Neuronal stem cell (in vitro differentiated cells): ENCODE measurements around the gene SRRT.

Source experiments
- DNase-seq: peaks from one replicate; pipeline ENCODE4 v3.0.0-alpha.2; 2013; ENCODE audit warnings: low spot score
- H2AFZ ChIP-seq: one replicate; pipeline ENCODE4 v1.6.1; 2013; ENCODE audit warnings: mild to moderate bottlenecking, low read length, inconsistent platforms
- H2AK5ac ChIP-seq: 2 replicates; pipeline ENCODE4 v1.6.1; 2013; ENCODE audit warnings: low read depth, mild to moderate bottlenecking, inconsistent platforms, low read length, moderate library complexity, mixed read lengths
- H2BK120ac ChIP-seq: 2 replicates; pipeline ENCODE4 v1.6.1; 2013; ENCODE audit warnings: low read depth, mild to moderate bottlenecking, inconsistent platforms, low read length, moderate library complexity, mixed read lengths
- H2BK12ac ChIP-seq: one replicate; pipeline ENCODE4 v1.6.1; 2013; ENCODE audit warnings: low read length, inconsistent platforms
- H2BK15ac ChIP-seq: 2 replicates; pipeline ENCODE4 v1.6.1; 2013; ENCODE audit warnings: mild to moderate bottlenecking, low read length, inconsistent platforms, mixed read lengths
- H2BK5ac ChIP-seq: one replicate; pipeline ENCODE4 v1.6.1; 2013; ENCODE audit warnings: inconsistent platforms, mild to moderate bottlenecking, low read length, moderate library complexity
- H3K14ac ChIP-seq: one replicate; pipeline ENCODE4 v1.6.1; 2013; ENCODE audit warnings: low read length, inconsistent platforms
- H3K18ac ChIP-seq: 2 replicates; pipeline ENCODE4 v1.6.1; 2013; ENCODE audit warnings: low read length, inconsistent platforms
- H3K23ac ChIP-seq: 2 replicates; pipeline ENCODE4 v1.6.1; 2013; ENCODE audit warnings: low read depth, mild to moderate bottlenecking, mixed read lengths, low read length, inconsistent platforms; ENCODE audit not compliant: poor library complexity
- H3K27ac ChIP-seq: replicated peaks from 3 replicates; pipeline ENCODE4 v1.5.1; 2013; ENCODE audit warnings: low read length, inconsistent platforms
- H3K27me3 ChIP-seq, 3 experiments: 2 replicates each; pipeline ENCODE4 v1.6.1; 2013; ENCODE audit warnings: low read length in 3 of 3, mild to moderate bottlenecking in 2 of 3, inconsistent platforms in 1 of 3, low read depth in 1 of 3, mixed read lengths in 1 of 3, moderate library complexity in 1 of 3; ENCODE audit not compliant: control insufficient read depth in 3 of 3, insufficient read depth in 3 of 3
- H3K36me3 ChIP-seq, 2 donors: replicated peaks in 1 of 2; 2 replicates each; pipeline ENCODE4 v1.6.1; 2013; ENCODE audit warnings: low read length in 2 of 2; ENCODE audit not compliant: control insufficient read depth in 2 of 2, insufficient read depth in 2 of 2
- H3K4ac ChIP-seq: 2 replicates; pipeline ENCODE4 v1.6.1; 2013; ENCODE audit warnings: inconsistent platforms, mild to moderate bottlenecking, low read length, moderate library complexity
- H3K4me1 ChIP-seq, 2 donors: 1 replicate in 1 of 2; 2 replicates in 1 of 2; pipeline ENCODE4 v1.6.1; 2013; ENCODE audit warnings: low read length in 2 of 2, low read depth in 1 of 2; ENCODE audit not compliant: control insufficient read depth in 2 of 2, insufficient read depth in 1 of 2
- H3K4me2 ChIP-seq: one replicate; pipeline ENCODE4 v1.6.1; 2013; ENCODE audit warnings: mild to moderate bottlenecking, low read length, inconsistent platforms; ENCODE audit not compliant: insufficient read depth, poor library complexity, severe bottlenecking
- H3K4me3 ChIP-seq, 2 donors: 2 replicates each; pipeline ENCODE4 v1.5.1; 2013; ENCODE audit warnings: low read length in 2 of 2, mild to moderate bottlenecking in 2 of 2, inconsistent platforms in 1 of 2, moderate library complexity in 1 of 2
- H3K79me1 ChIP-seq: one replicate; pipeline ENCODE4 v1.6.1; 2013; ENCODE audit warnings: low read depth, mild to moderate bottlenecking, inconsistent platforms, low read length, moderate library complexity
- H3K9ac ChIP-seq: one replicate; pipeline ENCODE4 v1.6.1; 2013; ENCODE audit warnings: mild to moderate bottlenecking, low read depth, low read length, inconsistent platforms; ENCODE audit not compliant: poor library complexity
- H3K9me3 ChIP-seq, 2 donors: replicated peaks in 1 of 2; 2 replicates each; pipeline versions ENCODE3 to v1.6.1; 2013; ENCODE audit warnings: low read length in 2 of 2, mild to moderate bottlenecking in 2 of 2, inconsistent platforms in 1 of 2, low read depth in 1 of 2, mixed read lengths in 1 of 2, moderate library complexity in 1 of 2; ENCODE audit not compliant: control insufficient read depth in 2 of 2, insufficient read depth in 1 of 2
- H4K8ac ChIP-seq: one replicate; pipeline ENCODE4 v1.6.1; 2013; ENCODE audit warnings: low read depth, mild to moderate bottlenecking, inconsistent platforms, low read length, moderate library complexity
- H4K91ac ChIP-seq: one replicate; pipeline ENCODE4 v1.6.1; 2013; ENCODE audit warnings: low read length, low read depth, mild to moderate bottlenecking, inconsistent platforms; ENCODE audit not compliant: poor library complexity
- WGBS, 2 donors: extraction: QIAGEN DNeasy Blood & Tissue Kit; methylation state at CpG; one replicate each; pipeline ENCODE4 v1.1.7; 2013; ENCODE audit warnings: missing lambda C conversion rate in 2 of 2, mixed read lengths in 1 of 2; ENCODE audit not compliant: insufficient read length in 2 of 2, insufficient replicate concordance in 1 of 2; ENCODE audit errors: extremely low coverage in 2 of 2; 5-methylcytosine and 5-hydroxymethylcytosine counted together

Gene SRRT

GRCh38 chr7:100830396-100830795 is 44.5 kb upstream of the SRRT start:
- H3K79me1 ChIP-seq, result no peaks in the 10 kb centered on the region
- H3K14ac ChIP-seq, result no peak overlapping the region
- DNase-seq, result no peak
- H3K18ac ChIP-seq, result no peak overlapping the region
- H3K4ac ChIP-seq, result no peak overlapping the region
- H3K4me1 ChIP-seq, result peaks cover 5 to 10% of the 10 kb centered on the region in 2 donors
- no peak overlapping the region for H2AFZ ChIP-seq
- H3K9me3 ChIP-seq, result no peaks in the 10 kb centered on the region
- H3K36me3 ChIP-seq, result peaks cover 2 to 4% of the 10 kb centered on the region in 2 donors
- H2BK12ac ChIP-seq, result no peak overlapping the region
- no peak overlapping the region for H4K8ac ChIP-seq
- no peak overlapping the region for H3K4me2 ChIP-seq
- H2BK5ac ChIP-seq, result no peak overlapping the region
- no peak overlapping the region for H3K23ac ChIP-seq
- H2BK15ac ChIP-seq, result no peak overlapping the region
- no peaks in the 10 kb centered on the region for H3K27me3 ChIP-seq
- no peak overlapping the region for H3K9ac ChIP-seq
- no peak overlapping the region for H3K27ac ChIP-seq
- no peak overlapping the region for H2AK5ac ChIP-seq
- no peak overlapping the region for H2BK120ac ChIP-seq
- WGBS, 2 donors, result no CpG with 5 or more reads among the region's 4 CpGs
- H3K4me3 ChIP-seq, result no peak overlapping the region
- H4K91ac ChIP-seq, result no peak overlapping the region

GRCh38 chr7:100832281-100832633 is 42.6 kb upstream of the SRRT start:
- WGBS, 2 donors, result no CpG with 5 or more reads among the region's 5 CpGs
- H3K4me3 ChIP-seq, result no peak overlapping the region
- H2BK15ac ChIP-seq, result no peak overlapping the region
- H3K79me1 ChIP-seq, result no peaks in the 10 kb centered on the region
- no peak overlapping the region for H2AFZ ChIP-seq
- no peak overlapping the region for H3K9ac ChIP-seq
- no peaks in the 10 kb centered on the region for H3K9me3 ChIP-seq
- no peak overlapping the region for H2AK5ac ChIP-seq
- no peak overlapping the region for H4K91ac ChIP-seq
- no peak overlapping the region for H2BK12ac ChIP-seq
- H3K18ac ChIP-seq, result no peak overlapping the region
- H3K23ac ChIP-seq, result no peak overlapping the region
- no peaks in the 10 kb centered on the region for H3K27me3 ChIP-seq
- DNase-seq, result no peak
- H3K4ac ChIP-seq, result no peak overlapping the region
- H3K36me3 ChIP-seq, result no peaks in the 10 kb centered on the region
- no peak overlapping the region for H3K27ac ChIP-seq
- no peak overlapping the region for H4K8ac ChIP-seq
- no peak overlapping the region for H2BK5ac ChIP-seq
- H3K4me1 ChIP-seq, result peaks cover 13 to 19% of the 10 kb centered on the region in 2 donors
- H2BK120ac ChIP-seq, result no peak overlapping the region
- H3K14ac ChIP-seq, result no peak overlapping the region
- no peak overlapping the region for H3K4me2 ChIP-seq

DNA sequence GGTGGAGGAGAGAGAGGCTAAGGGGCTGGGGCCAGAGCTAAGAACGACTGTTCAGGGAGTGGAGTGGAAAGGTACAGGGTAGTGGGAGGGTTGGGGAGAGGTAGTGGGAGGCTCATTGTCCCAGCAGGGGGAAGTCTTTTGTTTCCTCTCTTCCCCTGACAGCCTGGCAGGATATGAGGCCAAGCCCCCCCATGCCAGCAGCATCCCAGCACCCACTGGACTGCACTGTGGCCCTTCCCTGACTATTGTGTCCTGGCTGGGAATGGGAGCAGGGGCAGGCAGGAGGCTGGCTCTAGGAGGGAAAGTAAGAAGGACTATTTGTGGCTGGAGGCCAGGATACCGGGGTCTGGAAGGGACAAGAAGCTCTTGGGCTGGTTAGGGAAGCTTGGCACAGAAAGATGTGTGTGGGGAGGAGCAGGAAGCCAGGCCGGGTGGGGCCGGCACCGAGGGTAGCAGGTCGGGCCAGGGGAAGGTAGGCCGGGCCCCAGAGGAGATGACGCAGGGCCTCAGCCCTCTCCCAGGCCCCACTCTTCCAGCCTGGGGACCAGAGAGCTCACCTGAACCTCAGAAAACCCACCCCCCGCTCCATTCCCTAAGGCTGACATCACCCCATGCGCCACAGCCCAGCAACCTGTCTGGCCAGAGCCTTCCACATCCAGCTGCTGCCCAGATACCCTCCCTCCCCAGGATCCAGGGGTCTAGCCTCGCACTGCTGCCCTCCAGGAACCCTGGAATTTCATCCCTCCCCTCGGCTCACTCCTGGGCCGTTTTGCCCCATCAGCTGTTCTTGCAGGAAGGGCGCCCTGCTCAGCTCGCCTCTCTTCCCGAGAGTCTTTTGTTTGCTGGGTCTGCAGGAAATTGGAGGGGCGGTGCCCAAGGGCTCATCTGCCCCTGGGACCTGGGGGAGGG is 38.7 kb upstream of the SRRT start:
- peak overlapping the region in 1 of 2 donors; percentile 42 for H3K4me3 ChIP-seq
- H2BK5ac ChIP-seq, result peak overlapping the region; percentile 93
- H3K79me1 ChIP-seq, result no peaks in the 10 kb centered on the region
- H2BK15ac ChIP-seq, result peak overlapping the region; percentile 70
- H2AK5ac ChIP-seq, result peak overlapping the region; percentile 88
- no peak overlapping the region for H4K8ac ChIP-seq
- H3K27me3 ChIP-seq, result no peaks in the 10 kb centered on the region
- no peaks in the 10 kb centered on the region for H3K9me3 ChIP-seq
- H3K9ac ChIP-seq, result peak overlapping the region; percentile 79
- DNase-seq, result peak; percentile 65
- no CpG with 5 or more reads among the region's 17 CpGs for WGBS, 2 donors
- no peaks in the 10 kb centered on the region for H3K36me3 ChIP-seq
- peaks cover 15 to 25% of the 10 kb centered on the region in 2 donors for H3K4me1 ChIP-seq
- H3K27ac ChIP-seq, result peak overlapping the region; percentile 95
- H2BK120ac ChIP-seq, result peak overlapping the region; percentile 73
- peak overlapping the region; percentile 58 for H3K23ac ChIP-seq
- H2BK12ac ChIP-seq, result peak overlapping the region; percentile 51
- peak overlapping the region; percentile 22 for H4K91ac ChIP-seq
- H2AFZ ChIP-seq, result peak overlapping the region; percentile 78
- peak overlapping the region; percentile 60 for H3K14ac ChIP-seq
- H3K4ac ChIP-seq, result peak overlapping the region; percentile 43
- peak overlapping the region; percentile 98 for H3K18ac ChIP-seq
- H3K4me2 ChIP-seq, result peak overlapping the region; percentile 37

GRCh38 chr7:100836812-100837098 is 38.1 kb upstream of the SRRT start:
- DNase-seq, result no peak
- Histone ChIP-seq H3K4me1 (peaks cover 15 to 25% of the 10 kb centered on the region in 2 donors), H2BK15ac (peak overlapping the region; percentile 5), H3K27me3 (no peaks in the 10 kb centered on the region), H3K79me1 (no peaks in the 10 kb centered on the region), H2BK120ac (no peak overlapping the region), H2BK5ac (peak overlapping the region; percentile 93), H3K4ac (no peak overlapping the region), H3K4me3 (peak overlapping the region in 1 of 2 donors; percentile 57), H2AK5ac (peak overlapping the region; percentile 59), H4K91ac (no peak overlapping the region), H3K9me3 (no peaks in the 10 kb centered on the region), H3K9ac (no peak overlapping the region), H3K36me3 (no peaks in the 10 kb centered on the region), H3K18ac (peak overlapping the region; percentile 74), H3K14ac (no peak overlapping the region), H3K27ac (peak overlapping the region; percentile 95), H3K23ac (no peak overlapping the region), H2BK12ac (no peak overlapping the region), H2AFZ (peak overlapping the region; percentile 95), H4K8ac (no peak overlapping the region), H3K4me2 (peak overlapping the region; percentile 50)
- WGBS, 2 donors, result no CpG with 5 or more reads among the region's 6 CpGs
